Breast epithelium (tissue), 4 donors: ENCODE data around the gene PRRC2C. TPM values are rescaled to one million over a fixed set of nuclear protein-coding genes. Genes with fewer than 3 reads are reported as not detected.
"Not testable (repeated sequence)": the region's sequence is repeated elsewhere in the genome, so short reads cannot be mapped to it uniquely, and the experiment has no call there.

Source experiments
- DNase-seq, 2 donors: peaks; one replicate each; pipeline ENCODE4 v3.0.0-alpha.2; 2019; ENCODE audit warnings: low spot score in 2 of 2
- H3K27ac ChIP-seq, 2 donors: fragments of 200-600 bp; sonication (generic) in 1 of 2; one replicate each; pipeline ENCODE4 v1.5.1; 2016 to 2019; ENCODE audit warnings: mild to moderate bottlenecking in 1 of 2
- H3K27me3 ChIP-seq, 2 donors: fragments of 200-600 bp; sonication (generic) in 1 of 2; one replicate each; pipeline versions ENCODE4 v1.5.1 to v1.6.0; 2017 to 2019; ENCODE audit warnings: control low read depth in 1 of 2, mild to moderate bottlenecking in 1 of 2
- H3K36me3 ChIP-seq: fragments of 200-600 bp; one replicate; pipeline ENCODE4 v1.5.1; 2019
- H3K4me1 ChIP-seq, 2 donors: fragments of 200-600 bp; sonication (generic); one replicate each; pipeline ENCODE4 v1.5.1; 2016 to 2019; ENCODE audit warnings: control low read depth in 1 of 2
- H3K4me3 ChIP-seq, 3 donors: fragments of 200-600 bp; sonication (generic); 1 replicate in 2 of 3; 2 replicates in 1 of 3; pipeline ENCODE4 v1.5.1; 2016 to 2019; ENCODE audit warnings: mild to moderate bottlenecking in 3 of 3, moderate library complexity in 2 of 3
- H3K9me3 ChIP-seq, 2 donors: fragments of 200-600 bp; sonication (generic) in 1 of 2; one replicate each; pipeline ENCODE4 v1.5.1; 2016 to 2019; ENCODE audit warnings: control low read depth in 1 of 2
- CTCF ChIP-seq, 3 donors: fragments of 450-650 bp; IDR thresholded peaks; one replicate each; pipeline ENCODE4 v1.5.1; 2016 to 2017; ENCODE audit warnings: antibody characterized with exemption in 3 of 3, mild to moderate bottlenecking in 3 of 3, moderate library complexity in 3 of 3
- POLR2A ChIP-seq: fragments of 450-650 bp; IDR thresholded peaks from one replicate; pipeline ENCODE4 v1.6.1; 2016; ENCODE audit warnings: antibody characterized with exemption, mild to moderate bottlenecking, moderate library complexity
- POLR2AphosphoS5 ChIP-seq, 3 donors: sonication (generic); formaldehyde crosslinking; IDR thresholded peaks; one replicate each; pipeline ENCODE4 v1.6.1; 2017; ENCODE audit warnings: antibody characterized with exemption in 3 of 3
- intact Hi-C: fragments of 100-400 bp; cut with DNase I; formaldehyde crosslinking; loops from one replicate; pipeline ENCODE4 v1.15.1; 2023; ENCODE audit warnings: low total_unique reads
- total RNA-seq, 3 donors: library from RNA; depleted of rRNA; stranded (reverse); fragments of >200 nt; gene quantifications; one replicate each; pipeline ENCODE4 v1.1.0, GENCODE V29; 2016

The PRRC2C gene
- total RNA-seq, 3 donors from 2014 or later: 91.1 to 126 (median 96.0) TPM

- Histone ChIP-seq H3K36me3 (no peaks in the 10 kb centered on the region), H3K9me3 (no peaks in the 10 kb centered on the region), H3K27ac (no peak overlapping the region), H3K4me1 (no peaks in the 10 kb centered on the region), H3K27me3 (no peaks in the 10 kb centered on the region), H3K4me3 (no peak overlapping the region)
- intact Hi-C loops: no loop called here
- TF ChIP-seq POLR2AphosphoS5 (IDR thresholded peaks at IDR 0.05): no peak
- TF ChIP-seq CTCF (IDR thresholded peaks at IDR 0.05): no peak
- no peak for TF ChIP-seq POLR2A
- DNase-seq: no peak
These were observed 45.3 kb downstream of the PRRC2C start for GRCh38 chr1:171530676-171531075.

- no peaks in the 10 kb centered on the region for H3K4me1 ChIP-seq
- TF ChIP-seq CTCF (IDR thresholded peaks at IDR 0.05): no peak
- no peak for TF ChIP-seq POLR2A
- no peak for TF ChIP-seq POLR2AphosphoS5 (IDR thresholded peaks at IDR 0.05)
- H3K27me3 ChIP-seq: no peaks in the 10 kb centered on the region
- H3K9me3 ChIP-seq: no peaks in the 10 kb centered on the region
- intact Hi-C loops: no loop called here
- DNase-seq: no peak
- H3K36me3 ChIP-seq: no peaks in the 10 kb centered on the region
- no peak overlapping the region for H3K27ac ChIP-seq
- no peak overlapping the region for H3K4me3 ChIP-seq
These were observed 47.2 kb downstream of the PRRC2C start for GRCh38 chr1:171532520-171532919.

GRCh38 chr1:171545523-171545922, 60.2 kb downstream of the PRRC2C start:
- DNase-seq: no peak
- no peaks in the 10 kb centered on the region for H3K4me1 ChIP-seq
- peaks cover 6% of the 10 kb centered on the region for H3K36me3 ChIP-seq
- no peak overlapping the region for H3K4me3 ChIP-seq
- H3K9me3 ChIP-seq: no peaks in the 10 kb centered on the region
- no peak overlapping the region for H3K27ac ChIP-seq
- intact Hi-C loops: no loop called here
- H3K27me3 ChIP-seq: no peaks in the 10 kb centered on the region
- TF ChIP-seq POLR2A: no peak
- no peak for TF ChIP-seq POLR2AphosphoS5 (IDR thresholded peaks at IDR 0.05)
- TF ChIP-seq CTCF (IDR thresholded peaks at IDR 0.05): no peak

- TF ChIP-seq CTCF (IDR thresholded peaks at IDR 0.05) (no peak), POLR2AphosphoS5 (IDR thresholded peaks at IDR 0.05) (no peak), POLR2A (no peak)
- H3K4me3 ChIP-seq: no peak overlapping the region
- H3K27me3 ChIP-seq: no peaks in the 10 kb centered on the region
- intact Hi-C loops: no loop called here
- DNase-seq: no peak
- H3K27ac ChIP-seq: no peak overlapping the region
- no peaks in the 10 kb centered on the region for H3K9me3 ChIP-seq
- no peaks in the 10 kb centered on the region for H3K36me3 ChIP-seq
- no peaks in the 10 kb centered on the region for H3K4me1 ChIP-seq
These were observed 64.7 kb downstream of the PRRC2C start for GRCh38 chr1:171550050-171550449.

- H3K4me3 ChIP-seq, H3K36me3 ChIP-seq, H3K4me1 ChIP-seq, H3K27me3 ChIP-seq, intact Hi-C loops, H3K27ac ChIP-seq, H3K9me3 ChIP-seq, DNase-seq: not testable (repeated sequence)
These were observed 65.3 kb downstream of the PRRC2C start for GRCh38 chr1:171550598-171551100.

GRCh38 chr1:171553960-171554359, 68.6 kb downstream of the PRRC2C start:
- H3K27me3 ChIP-seq, H3K9me3 ChIP-seq, intact Hi-C loops, H3K4me3 ChIP-seq, H3K27ac ChIP-seq, DNase-seq, H3K36me3 ChIP-seq, H3K4me1 ChIP-seq: not testable (repeated sequence)
